Spinal cord (tissue), 10 donors: Measurements from ENCODE around the gene LRRC8E. TPM values are rescaled to one million over a fixed set of nuclear protein-coding genes. Genes with fewer than 3 reads are reported as not detected.
A peak's percentile ranks its signal among the peaks of the same experiment; 100 is the strongest.

Experiments
- DNase-seq, 6 donors: peaks; one replicate each; pipeline versions ENCODE4 v3.0.0 to v3.0.0-alpha.2; 2013 to 2015; ENCODE audit warnings: low spot score in 6 of 6, low read depth in 4 of 6
- H3K27ac ChIP-seq: one replicate; pipeline ENCODE4 v1.5.1; 2013; ENCODE audit warnings: low read depth, low read length, control low read depth
- H3K27me3 ChIP-seq: one replicate; pipeline ENCODE4 v1.6.1; 2013; ENCODE audit warnings: low read length; ENCODE audit not compliant: control insufficient read depth, insufficient read depth
- H3K36me3 ChIP-seq: one replicate; pipeline ENCODE4 v1.6.1; 2013; ENCODE audit warnings: low read length; ENCODE audit not compliant: control insufficient read depth, insufficient read depth
- H3K4me1 ChIP-seq: one replicate; pipeline ENCODE4 v1.6.1; 2013; ENCODE audit warnings: low read length; ENCODE audit not compliant: control insufficient read depth, insufficient read depth
- H3K4me3 ChIP-seq: one replicate; pipeline ENCODE4 v1.5.1; 2013; ENCODE audit warnings: low read depth, low read length, control low read depth
- H3K9me3 ChIP-seq: one replicate; pipeline ENCODE4 v1.6.1; 2013; ENCODE audit warnings: low read length; ENCODE audit not compliant: control insufficient read depth, insufficient read depth
- WGBS: methylation state at CpG from one replicate; pipeline ENCODE4 v1.1.5; 2013; ENCODE audit warnings: missing lambda C conversion rate; ENCODE audit not compliant: insufficient coverage; 5-methylcytosine and 5-hydroxymethylcytosine counted together
- polyA plus RNA-seq, 2 donors: library from polyadenylated mRNA; unstranded; fragments of 120-200 nt; gene quantifications; one replicate each; pipeline ENCODE4 v1.2.1, GENCODE V29; 2013; ENCODE audit not compliant: insufficient read length in 2 of 2
- total RNA-seq, 2 donors: library from RNA; depleted of rRNA in 1 of 2; stranded (reverse); fragments of 120-200 nt in 1 of 2; fragments of >200 nt in 1 of 2; gene quantifications; one replicate each; pipeline versions ENCODE4 v1.2.3 to v1.2.4, GENCODE V29; 2013 to 2014
- donor health status: healthy.

Gene LRRC8E
- total and polyA plus RNA-seq, 4 donors: 0.40 to 0.77 (median 0.66) TPM; not detected in 1

DNA sequence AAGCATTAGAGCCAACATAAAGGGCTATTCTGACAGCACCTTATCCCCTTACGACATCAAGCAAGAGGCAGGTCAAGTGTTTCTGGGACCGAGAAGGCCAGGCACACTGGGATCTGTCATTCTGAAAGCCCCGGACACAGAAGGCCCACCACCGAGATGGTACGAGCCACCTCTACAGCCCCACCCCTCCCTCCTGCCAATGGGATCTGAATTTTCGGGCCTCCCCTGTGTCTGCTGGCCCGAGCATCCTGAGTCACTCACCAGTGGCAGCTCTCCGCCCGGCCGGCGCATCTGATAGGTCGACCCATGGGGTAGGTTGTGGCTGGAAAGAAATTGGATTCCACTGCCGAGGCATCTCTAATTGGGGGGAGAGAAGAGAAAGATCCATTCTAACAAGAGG, 52.5 kb downstream of the LRRC8E start:
- WGBS: 93% methylated on average over 6 of the region's 13 CpGs
- Histone ChIP-seq H3K4me3 (no peak overlapping the region), H3K36me3 (peaks cover 50% of the 10 kb centered on the region), H3K27ac (no peak overlapping the region), H3K9me3 (no peaks in the 10 kb centered on the region), H3K4me1 (peaks cover 27% of the 10 kb centered on the region), H3K27me3 (no peaks in the 10 kb centered on the region)
- no peak for DNase-seq

- Histone ChIP-seq H3K9me3 (no peaks in the 10 kb centered on the region), H3K27me3 (no peaks in the 10 kb centered on the region), H3K36me3 (peaks cover 41% of the 10 kb centered on the region), H3K27ac (no peak overlapping the region), H3K4me1 (peaks cover 27% of the 10 kb centered on the region), H3K4me3 (no peak overlapping the region)
- no peak for DNase-seq
- 95% methylated on average over 11 of the region's 19 CpGs for WGBS
Observed at GRCh38 chr19:7941895-7942596, 53.7 kb downstream of the LRRC8E start.

DNA sequence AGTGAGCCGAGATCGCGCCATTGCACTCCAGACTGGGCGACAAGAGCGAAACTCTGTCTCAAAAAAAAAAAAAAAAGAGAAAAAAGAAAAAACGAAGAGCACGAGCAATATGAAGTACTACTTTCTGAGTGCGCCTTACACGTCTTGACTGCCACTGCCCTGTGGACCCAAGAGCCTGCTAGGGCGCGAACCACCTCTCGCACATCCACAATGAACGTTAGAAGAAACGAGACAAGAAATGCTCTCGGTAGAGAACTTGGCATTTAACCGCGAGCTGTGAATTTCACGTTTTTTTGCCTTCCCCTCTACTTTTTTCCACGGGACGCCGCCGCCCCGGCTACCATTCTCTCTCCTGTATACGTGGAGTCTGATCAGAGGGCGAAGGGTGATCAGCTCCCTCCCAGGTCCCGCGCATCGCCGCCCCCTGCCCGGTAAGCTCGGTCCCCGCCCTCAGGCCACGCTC, 54.7 kb downstream of the LRRC8E start:
- H3K36me3 ChIP-seq: peaks cover 32% of the 10 kb centered on the region
- no peak for DNase-seq
- peak overlapping the region; percentile 91 for H3K4me3 ChIP-seq
- peak overlapping the region; percentile 96 for H3K27ac ChIP-seq
- H3K4me1 ChIP-seq: peaks cover 27% of the 10 kb centered on the region
- whole genome bisulfite sequencing: 8% methylated on average over 33 of the region's 33 CpGs
- H3K9me3 ChIP-seq: peaks cover 1% of the 10 kb centered on the region
- no peaks in the 10 kb centered on the region for H3K27me3 ChIP-seq

DNA sequence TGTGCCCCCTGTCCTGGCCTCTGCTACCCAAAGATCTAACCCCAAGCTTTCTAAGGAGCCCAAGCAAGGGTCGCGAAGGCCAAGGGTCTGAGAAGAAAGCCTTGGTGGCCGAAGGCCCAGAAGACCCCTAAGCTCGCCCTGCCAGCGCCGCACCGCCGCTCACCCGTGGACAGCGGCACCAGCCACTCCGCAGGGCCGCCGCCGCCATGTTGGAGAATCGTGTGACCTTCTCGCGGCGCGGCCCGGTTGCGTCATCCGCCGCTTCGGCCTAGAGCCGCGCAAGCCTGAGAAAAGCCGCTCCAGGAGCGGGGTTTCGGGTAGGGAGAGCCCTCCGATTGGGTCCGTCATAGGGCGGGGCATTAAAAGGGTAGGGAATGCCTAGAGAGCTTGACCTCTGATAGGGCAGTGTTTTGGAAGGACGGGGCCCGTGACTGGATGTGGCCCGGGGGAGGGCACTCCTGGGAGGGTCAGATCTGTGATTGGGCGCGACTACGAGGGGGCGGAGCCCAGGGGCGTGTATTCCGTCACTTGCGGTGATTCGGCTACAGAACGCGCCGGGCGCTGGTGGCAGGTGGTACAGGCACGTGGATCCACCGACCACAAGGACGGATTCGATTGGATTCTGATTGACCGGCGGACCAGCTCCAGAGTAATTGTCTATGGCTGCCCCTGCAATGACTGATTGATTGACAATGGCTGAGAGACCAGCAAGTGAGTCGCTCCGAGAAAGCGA, 55.3 kb downstream of the LRRC8E start, which contains the start of gene TIMM44:
TSS of gene TIMM44 (minus strand) at position 223 of the 733 bp plus-strand sequence. CDS start at position 208, 15 bp downstream.
- under 1% methylated on average over 56 of the region's 56 CpGs for WGBS
- Histone ChIP-seq H3K27me3 (no peaks in the 10 kb centered on the region), H3K4me1 (peaks cover 27% of the 10 kb centered on the region), H3K4me3 (peak within 1 kb of the TSS; percentile 91), H3K9me3 (peaks cover 3% of the 10 kb centered on the region), H3K27ac (peak within 1 kb of the TSS; percentile 96), H3K36me3 (peaks cover 28% of the 10 kb centered on the region)
- peak; percentile 96 to 100 (median 98) for DNase-seq

GRCh38 chr19:7944177-7944761, 56.0 kb downstream of the LRRC8E start:
- Histone ChIP-seq H3K27ac (peak overlapping the region; percentile 96), H3K36me3 (peaks cover 27% of the 10 kb centered on the region)

DNA sequence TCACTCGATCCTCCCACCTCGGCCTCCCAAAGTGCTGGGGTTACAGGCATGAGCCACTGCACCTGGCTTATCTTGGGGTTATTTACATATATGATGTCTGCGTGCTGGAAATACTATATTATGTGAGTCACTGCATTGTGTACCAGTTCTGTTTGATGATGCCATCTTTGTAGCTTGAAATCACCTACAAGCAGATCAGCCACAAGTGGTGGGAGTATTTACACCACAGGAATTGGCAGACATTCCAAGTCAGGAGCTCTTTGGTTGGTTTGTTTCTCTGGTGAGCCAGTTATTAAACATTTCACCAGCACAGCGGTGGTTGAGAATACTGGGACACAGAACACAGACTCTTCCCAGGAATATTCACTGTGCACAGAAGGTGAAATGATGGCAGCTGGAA, 59.6 kb downstream of the LRRC8E start:
- WGBS: no CpG with 5 or more reads among the region's 4 CpGs
- Histone ChIP-seq H3K9me3 (peaks cover 3% of the 10 kb centered on the region), H3K36me3 (peaks cover 3% of the 10 kb centered on the region), H3K27ac (no peak overlapping the region), H3K4me3 (no peak overlapping the region), H3K4me1 (peaks cover 17% of the 10 kb centered on the region), H3K27me3 (no peaks in the 10 kb centered on the region)
- DNase-seq: no peak

More at GRCh38 chr19:7944177-7944761, 56.0 kb downstream of the LRRC8E start:
- Histone ChIP-seq H3K27me3 (no peaks in the 10 kb centered on the region), H3K9me3 (peaks cover 3% of the 10 kb centered on the region), H3K4me3 (peak overlapping the region; percentile 91), H3K4me1 (peaks cover 27% of the 10 kb centered on the region)
- peak in 5 of 6 donors; percentile 81 to 98 (median 90) for DNase-seq
- WGBS: 13% methylated on average over 9 of the region's 18 CpGs

Other genes with a start within 250 kb of the LRRC8E start
- gene RETN, start 219.5 kb upstream of the LRRC8E start, total RNA-seq: 1 to 10 TPM; 1.8 to 7.6 TPM
- gene RETN, start 219.5 kb upstream of the LRRC8E start, polyA plus RNA-seq: under 1 TPM in 1 of 2 donors, not detected in 1; 0.74 TPM
- gene MCEMP1, start 211.4 kb upstream of the LRRC8E start, total RNA-seq: 1 to 10 TPM in 1 of 2 donors, not detected in 1; 1.7 TPM
- under 1 TPM in 1 of 2 donors, not detected in 1; 0.41 TPM for gene MCEMP1, start 211.4 kb upstream of the LRRC8E start, polyA plus RNA-seq
- 100 to 1,000 TPM in 1 of 2 donors, 10 to 100 TPM in 1; 24.5 to 165 TPM for gene TRAPPC5, start 207.7 kb upstream of the LRRC8E start, total RNA-seq
- gene TRAPPC5, start 207.7 kb upstream of the LRRC8E start, polyA plus RNA-seq: 10 to 100 TPM; 95.8 to 98.4 TPM
- under 1 TPM; 0.50 to 0.59 TPM for gene FCER2, start 186.4 kb upstream of the LRRC8E start, total RNA-seq
- under 1 TPM in 1 of 2 donors, not detected in 1; 0.27 TPM for gene FCER2, start 186.4 kb upstream of the LRRC8E start, polyA plus RNA-seq
- gene CLEC4G, start 156.4 kb upstream of the LRRC8E start, total RNA-seq: under 1 TPM; 0.17 to 0.50 TPM
- gene CLEC4G, start 156.4 kb upstream of the LRRC8E start, polyA plus RNA-seq: 1 to 10 TPM; 1.5 to 2.1 TPM
- gene CD209, start 141.0 kb upstream of the LRRC8E start, total RNA-seq: 1 to 10 TPM; 1.9 to 2.5 TPM
- gene CD209, start 141.0 kb upstream of the LRRC8E start, polyA plus RNA-seq: under 1 TPM; 0.24 to 0.95 TPM
- gene CLEC4M, start 125.3 kb upstream of the LRRC8E start, total RNA-seq: 1 to 10 TPM in 1 of 2 donors, under 1 TPM in 1; 0.33 to 1.8 TPM
- gene CLEC4M, start 125.3 kb upstream of the LRRC8E start, polyA plus RNA-seq: 1 to 10 TPM in 1 of 2 donors, under 1 TPM in 1; 0.67 to 1.2 TPM
- gene EVI5L, start 58.3 kb upstream of the LRRC8E start, total RNA-seq: 10 to 100 TPM; 28.4 to 36.1 TPM
- 100 to 1,000 TPM in 1 of 2 donors, 10 to 100 TPM in 1; 99.5 to 110 TPM for gene EVI5L, start 58.3 kb upstream of the LRRC8E start, polyA plus RNA-seq
- 1 to 10 TPM; 1.9 to 2.4 TPM for gene PRR36, start 14.1 kb upstream of the LRRC8E start, total RNA-seq
- 10 to 100 TPM; 59.4 to 59.7 TPM for gene PRR36, start 14.1 kb upstream of the LRRC8E start, polyA plus RNA-seq
- 10 to 100 TPM in 1 of 2 donors, 1 to 10 TPM in 1; 8.1 to 12.7 TPM for gene MAP2K7, start 15.4 kb downstream of the LRRC8E start, total RNA-seq
- gene MAP2K7, start 15.4 kb downstream of the LRRC8E start, polyA plus RNA-seq: 10 to 100 TPM; 30.6 to 36.8 TPM
- 1 to 10 TPM in 1 of 2 donors, under 1 TPM in 1; 0.59 to 1.5 TPM for gene TGFBR3L, start 26.3 kb downstream of the LRRC8E start, total RNA-seq
- gene TGFBR3L, start 26.3 kb downstream of the LRRC8E start, polyA plus RNA-seq: 1 to 10 TPM; 4.3 to 6.1 TPM
- gene SNAPC2, start 31.8 kb downstream of the LRRC8E start, total RNA-seq: 10 to 100 TPM in 1 of 2 donors, 1 to 10 TPM in 1; 5.7 to 11.0 TPM
- gene SNAPC2, start 31.8 kb downstream of the LRRC8E start, polyA plus RNA-seq: 10 to 100 TPM; 21.3 to 27.1 TPM
- gene CTXN1, start 37.6 kb downstream of the LRRC8E start, total RNA-seq: 10 to 100 TPM in 1 of 2 donors, 1 to 10 TPM in 1; 4.3 to 14.7 TPM
- gene CTXN1, start 37.6 kb downstream of the LRRC8E start, polyA plus RNA-seq: 100 to 1,000 TPM; 161 to 182 TPM
- gene TIMM44, start 55.2 kb downstream of the LRRC8E start, total RNA-seq: 10 to 100 TPM; 25.5 to 47.0 TPM
- 10 to 100 TPM; 65.4 to 74.8 TPM for gene TIMM44, start 55.2 kb downstream of the LRRC8E start, polyA plus RNA-seq
- 10 to 100 TPM; 27.2 to 51.0 TPM for gene ELAVL1, start 117.1 kb downstream of the LRRC8E start, total RNA-seq
- gene ELAVL1, start 117.1 kb downstream of the LRRC8E start, polyA plus RNA-seq: 10 to 100 TPM; 58.6 to 62.9 TPM
- not detected for gene CCL25, start 164.2 kb downstream of the LRRC8E start, total RNA-seq
- gene CCL25, start 164.2 kb downstream of the LRRC8E start, polyA plus RNA-seq: under 1 TPM; 0.50 to 0.73 TPM